Stimulated activated CD4-positive, alpha-beta T cell treated with anti-CD3 and anti-CD28 coated beads, Interleukin-1b, Interleukin-23, amount 100 ng/mL, for 1 hour (primary cell): ENCODE results near the gene ZMAT2.
"Not testable (repeated sequence)": the region's sequence is repeated elsewhere in the genome, so short reads cannot be mapped to it uniquely, and the experiment has no call there.

Source experiments
- DNase-seq, 2 donors: peaks; one replicate each; pipeline ENCODE4 v3.0.0-alpha.2; 2020; ENCODE audit warnings: low read depth in 2 of 2

ZMAT2 gene

GRCh38 chr5:140708787-140709186 is 8.5 kb downstream of the ZMAT2 start:
- not testable (repeated sequence) for DNase-seq

GRCh38 chr5:140710899-140711552 is 10.8 kb downstream of the ZMAT2 start:
- peak; percentile 67 to 69 for DNase-seq

GRCh38 chr5:140711794-140712193 is 11.5 kb downstream of the ZMAT2 start:
- no peak for DNase-seq

GRCh38 chr5:140713562-140714094 is 13.4 kb downstream of the ZMAT2 start:
- DNase-seq = no peak

- DNase-seq = not testable (repeated sequence)
Observed at GRCh38 chr5:140716238-140716637, 16.0 kb downstream of the ZMAT2 start.

GRCh38 chr5:140718266-140718592 is 18.0 kb downstream of the ZMAT2 start:
- DNase-seq = no peak

- not testable (repeated sequence) for DNase-seq
Observed at GRCh38 chr5:140720738-140721137, 20.5 kb downstream of the ZMAT2 start.

- DNase-seq = not testable (repeated sequence)
Observed at GRCh38 chr5:140721395-140721794, 21.1 kb downstream of the ZMAT2 start.

- peak; percentile 15 to 58 for DNase-seq
Observed at GRCh38 chr5:140725799-140726471, 25.7 kb downstream of the ZMAT2 start.

- DNase-seq = no peak
Observed at GRCh38 chr5:140733098-140733497, 32.9 kb downstream of the ZMAT2 start.

GRCh38 chr5:140734354-140734753 is 34.1 kb downstream of the ZMAT2 start:
- DNase-seq = no peak

GRCh38 chr5:140737486-140737885 is 37.2 kb downstream of the ZMAT2 start:
- no peak for DNase-seq

GRCh38 chr5:140741967-140742366 is 41.7 kb downstream of the ZMAT2 start:
- DNase-seq = no peak

GRCh38 chr5:140753561-140753960 is 53.3 kb downstream of the ZMAT2 start:
- no peak for DNase-seq
